Activated T-cell treated with anti-CD3 and anti-CD28 coated beads for 4 hours (primary cell): ENCODE results near the gene PPP2R5C.
"Not testable (repeated sequence)": the region's sequence is repeated elsewhere in the genome, so short reads cannot be mapped to it uniquely, and the experiment has no call there.

ENCODE experiments used
- DNase-seq: peaks from one replicate; pipeline ENCODE4 v3.0.0-alpha.2; 2020

PPP2R5C gene

GRCh38 chr14:101727611-101728366, 33.7 kb upstream of the PPP2R5C start:
- no peak for DNase-seq

- no peak for DNase-seq
Measured at GRCh38 chr14:101728367-101728742, 33.2 kb upstream of the PPP2R5C start.

- DNase-seq: no peak
Measured at GRCh38 chr14:101729382-101729781, 32.1 kb upstream of the PPP2R5C start.

GRCh38 chr14:101730157-101730556, 31.4 kb upstream of the PPP2R5C start:
- DNase-seq: not testable (repeated sequence)

GRCh38 chr14:101730626-101731186, 30.8 kb upstream of the PPP2R5C start:
- DNase-seq: no peak

GRCh38 chr14:101731187-101732080, 30.1 kb upstream of the PPP2R5C start:
- DNase-seq: peak; percentile 80

GRCh38 chr14:101732118-101732517, 29.4 kb upstream of the PPP2R5C start:
- no peak for DNase-seq

- DNase-seq: no peak
Measured at GRCh38 chr14:101733211-101733610, 28.3 kb upstream of the PPP2R5C start.

GRCh38 chr14:101734246-101734847, 27.2 kb upstream of the PPP2R5C start:
- no peak for DNase-seq

GRCh38 chr14:101735453-101735852, 26.1 kb upstream of the PPP2R5C start:
- DNase-seq: no peak

GRCh38 chr14:101736071-101736470, 25.4 kb upstream of the PPP2R5C start:
- no peak for DNase-seq

GRCh38 chr14:101736585-101736984, 24.9 kb upstream of the PPP2R5C start:
- DNase-seq: no peak

- no peak for DNase-seq
Measured at GRCh38 chr14:101737414-101738339, 23.8 kb upstream of the PPP2R5C start.

- no peak for DNase-seq
Measured at GRCh38 chr14:101738703-101739320, 22.7 kb upstream of the PPP2R5C start.

- no peak for DNase-seq
Measured at GRCh38 chr14:101739446-101740141, 21.9 kb upstream of the PPP2R5C start.

GRCh38 chr14:101740981-101741380, 20.5 kb upstream of the PPP2R5C start:
- DNase-seq: no peak

- no peak for DNase-seq
Measured at GRCh38 chr14:101743701-101744100, 17.8 kb upstream of the PPP2R5C start.

- not testable (repeated sequence) for DNase-seq
Measured at GRCh38 chr14:101744382-101744781, 17.1 kb upstream of the PPP2R5C start.

- not testable (repeated sequence) for DNase-seq
Measured at GRCh38 chr14:101749756-101750155, 11.8 kb upstream of the PPP2R5C start.

- no peak for DNase-seq
Measured at GRCh38 chr14:101754893-101755292, 6.6 kb upstream of the PPP2R5C start.
